DMS 273 (cell line): ENCODE measurements around the gene VTCN1.
A peak's percentile ranks its signal among the peaks of the same experiment; 100 is the strongest.
"Not testable (repeated sequence)": the region's sequence is repeated elsewhere in the genome, so short reads cannot be mapped to it uniquely, and the experiment has no call there.

Source experiments
- DNase-seq: peaks from one replicate; lab custom pipeline; 2025; ENCODE audit not compliant: unreplicated experiment; lab: John Stamatoyannopoulos, UW

Gene VTCN1, protein sequence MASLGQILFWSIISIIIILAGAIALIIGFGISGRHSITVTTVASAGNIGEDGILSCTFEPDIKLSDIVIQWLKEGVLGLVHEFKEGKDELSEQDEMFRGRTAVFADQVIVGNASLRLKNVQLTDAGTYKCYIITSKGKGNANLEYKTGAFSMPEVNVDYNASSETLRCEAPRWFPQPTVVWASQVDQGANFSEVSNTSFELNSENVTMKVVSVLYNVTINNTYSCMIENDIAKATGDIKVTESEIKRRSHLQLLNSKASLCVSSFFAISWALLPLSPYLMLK

DNA sequence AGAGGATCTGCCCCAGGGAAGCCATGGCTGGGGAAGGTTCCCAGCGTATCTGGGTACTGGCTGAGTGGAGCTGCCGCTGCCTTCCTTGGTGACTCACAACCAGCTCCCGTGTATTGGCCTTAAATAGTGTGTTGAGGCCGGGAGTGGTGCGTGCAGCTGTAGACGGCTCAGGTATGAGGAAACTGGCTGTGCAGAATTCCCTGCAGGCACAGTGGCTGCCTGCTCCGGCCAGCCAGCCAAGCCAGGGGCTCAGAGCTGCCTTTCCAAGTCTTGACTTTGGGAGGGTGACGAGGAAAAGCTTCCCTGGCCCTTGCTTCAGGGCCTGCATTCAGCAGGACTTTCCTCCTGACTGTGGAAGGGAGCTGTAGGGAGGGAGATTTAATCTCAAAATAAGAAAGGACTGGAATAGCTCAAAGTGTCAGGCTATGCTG is at the start of gene VTCN1:
Gene VTCN1 (minus strand): TSS at position 97 of the 431 bp plus-strand sequence. CDS start 72 bp downstream, at position 25.
- DNase-seq, result no peak

DNA sequence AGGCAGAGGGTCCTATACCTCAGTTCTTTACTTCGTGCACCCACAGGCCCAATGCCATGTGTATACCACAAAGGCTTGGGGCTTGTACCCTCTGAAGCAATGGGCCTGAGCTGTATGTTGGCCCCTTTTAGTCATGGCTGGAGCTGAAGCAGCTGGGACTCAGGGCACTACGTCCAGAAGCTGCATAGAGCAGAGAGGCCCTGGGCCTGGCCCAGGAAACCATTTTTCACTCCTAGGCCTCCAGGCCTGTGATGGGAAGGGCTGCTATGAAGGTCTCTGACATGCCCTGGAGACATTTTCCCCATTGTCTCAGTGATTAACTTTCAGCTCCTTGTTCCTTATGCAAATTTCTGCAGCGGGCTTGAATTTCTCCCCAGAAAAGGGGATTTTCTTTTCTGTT is 48.1 kb upstream of the VTCN1 start:
- no peak for DNase-seq

DNA sequence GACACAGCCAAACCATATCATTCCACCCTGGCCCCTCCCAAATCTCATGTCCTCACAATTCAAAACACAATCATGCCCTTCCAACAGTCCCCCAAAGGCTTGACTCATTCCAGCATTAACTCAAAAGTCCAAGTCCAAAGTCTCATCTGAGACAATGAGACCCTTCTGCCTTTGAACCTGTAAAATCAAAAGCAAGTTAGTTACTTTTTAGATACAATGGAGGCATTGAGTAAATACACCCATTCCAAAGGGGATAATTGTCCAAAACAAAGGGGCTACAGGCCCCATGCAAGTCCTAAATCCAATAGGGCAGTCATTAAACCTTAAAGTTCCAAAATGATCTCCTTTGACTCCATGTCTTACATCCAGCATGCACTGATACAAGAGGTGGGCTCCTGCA is 47.3 kb upstream of the VTCN1 start:
- DNase-seq, result not testable (repeated sequence)

DNA sequence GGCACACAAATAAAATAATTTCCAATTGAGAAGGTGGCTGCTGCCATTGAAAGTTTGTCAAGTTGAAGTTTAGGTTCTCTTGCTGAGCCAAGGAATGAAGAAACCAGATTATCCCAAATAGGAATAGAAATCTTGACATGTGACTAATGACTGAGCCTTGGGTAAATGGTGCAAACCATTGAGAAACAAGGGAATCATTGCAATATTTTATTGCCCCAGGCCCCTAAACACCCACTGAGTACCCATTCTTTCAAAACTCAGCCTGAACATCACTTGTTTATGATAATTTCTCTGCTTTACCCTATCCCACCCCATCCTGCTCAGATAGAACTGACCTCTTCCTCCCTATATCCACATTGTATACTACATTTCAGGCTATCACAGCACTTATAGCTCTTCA is 46.6 kb upstream of the VTCN1 start:
- DNase-seq, result no peak

DNA sequence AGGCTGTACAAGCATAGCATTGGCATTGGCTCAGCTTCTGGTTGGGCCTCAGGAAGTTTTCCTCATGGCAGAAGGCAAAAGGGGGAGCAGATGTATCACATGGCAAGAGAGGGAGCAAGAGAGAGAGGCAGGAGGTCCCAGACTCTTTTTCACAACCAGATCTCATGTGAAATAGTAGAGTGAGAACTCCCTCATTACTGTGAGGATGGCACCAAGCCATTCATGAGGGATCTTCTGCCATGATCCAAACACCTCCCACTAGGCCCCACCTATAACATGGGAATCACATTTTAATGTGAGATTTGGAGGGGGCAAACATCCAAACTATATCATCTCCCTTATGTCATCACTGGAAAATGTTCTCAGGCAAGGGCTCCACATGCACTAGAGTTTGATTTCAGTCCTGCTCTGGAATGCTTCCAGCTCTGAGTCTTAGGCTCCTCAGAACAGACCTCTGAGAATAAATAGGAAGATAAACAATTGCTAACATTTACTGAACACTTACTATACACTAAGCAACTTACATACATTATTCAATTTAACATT is 39.4 kb upstream of the VTCN1 start:
- peak; percentile 37 for DNase-seq

DNA sequence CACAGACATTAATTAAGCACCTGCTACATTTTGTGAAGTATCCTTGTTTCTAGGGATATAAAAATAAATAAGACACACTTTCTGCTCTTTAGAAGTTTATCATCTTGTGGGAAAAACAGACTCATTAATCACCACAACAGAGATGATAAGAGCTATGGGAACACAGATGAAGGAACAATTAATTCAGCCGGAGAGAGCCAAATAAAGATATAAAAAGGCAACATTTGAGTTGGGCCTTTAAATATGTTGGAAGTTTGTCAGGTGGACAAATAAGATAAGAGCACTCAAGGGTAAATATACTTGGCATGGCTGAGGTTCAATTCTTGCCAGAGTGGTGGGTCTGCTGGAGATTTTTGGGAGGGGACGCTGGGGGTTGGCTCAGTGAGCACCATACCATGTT is 34.2 kb upstream of the VTCN1 start:
- no peak for DNase-seq

DNA sequence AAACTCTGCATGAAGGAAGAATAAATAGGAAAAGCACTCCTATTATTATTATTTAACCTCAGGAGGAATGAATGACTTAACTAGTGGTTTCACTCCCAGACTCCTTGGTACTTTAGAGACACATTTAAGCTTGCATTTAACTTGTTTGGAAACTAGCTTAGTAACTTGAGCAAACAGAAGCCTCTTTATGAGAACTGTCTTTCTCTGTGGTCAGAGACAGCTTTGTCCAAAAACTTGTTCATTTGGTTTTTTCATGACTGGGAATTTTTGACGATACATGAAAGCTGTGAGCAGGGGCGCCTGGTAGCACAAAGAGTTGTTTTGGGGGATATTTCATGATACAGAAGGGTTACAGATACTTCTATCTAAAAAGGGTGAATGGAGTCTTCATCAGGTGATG is 33.6 kb upstream of the VTCN1 start:
- no peak for DNase-seq

DNA sequence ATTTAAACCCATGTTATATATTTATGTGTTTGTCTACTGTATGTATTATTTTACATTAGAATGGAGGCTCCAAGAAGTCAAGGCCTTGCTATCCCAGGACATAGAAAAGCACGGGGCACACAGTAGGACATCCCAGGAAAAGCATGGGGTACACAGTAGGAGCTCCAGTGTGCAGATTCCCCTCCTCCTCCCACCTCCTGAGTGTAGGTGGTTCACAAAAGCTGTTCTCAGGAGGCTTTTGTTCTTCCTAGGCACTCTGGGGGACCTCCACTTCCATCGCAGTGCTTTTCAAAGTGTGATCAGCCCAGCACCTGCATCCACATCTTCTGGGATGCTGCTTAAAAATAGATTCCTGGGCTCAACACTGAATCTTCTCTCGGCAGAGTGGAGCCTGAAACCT is 30.8 kb upstream of the VTCN1 start:
- DNase-seq, result no peak

DNA sequence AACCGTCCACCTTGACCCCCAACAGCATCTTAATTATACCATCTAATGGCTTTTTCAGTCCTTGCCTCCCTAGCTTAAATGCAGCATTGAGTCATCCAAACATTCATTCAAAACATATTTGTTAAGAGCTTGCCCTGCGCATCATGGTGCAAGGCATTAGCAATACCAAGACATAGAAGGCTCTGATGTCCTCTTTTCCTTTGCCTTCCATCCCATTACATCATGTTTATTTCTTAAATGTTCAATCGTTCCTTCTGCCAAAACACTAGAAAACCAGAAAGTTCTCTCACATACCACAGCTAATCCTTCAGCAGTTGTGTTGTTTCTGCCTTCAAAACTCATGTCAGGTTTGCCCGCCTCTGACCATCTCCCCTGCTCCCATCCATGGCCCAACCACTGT is 29.8 kb upstream of the VTCN1 start:
- DNase-seq, result no peak

DNA sequence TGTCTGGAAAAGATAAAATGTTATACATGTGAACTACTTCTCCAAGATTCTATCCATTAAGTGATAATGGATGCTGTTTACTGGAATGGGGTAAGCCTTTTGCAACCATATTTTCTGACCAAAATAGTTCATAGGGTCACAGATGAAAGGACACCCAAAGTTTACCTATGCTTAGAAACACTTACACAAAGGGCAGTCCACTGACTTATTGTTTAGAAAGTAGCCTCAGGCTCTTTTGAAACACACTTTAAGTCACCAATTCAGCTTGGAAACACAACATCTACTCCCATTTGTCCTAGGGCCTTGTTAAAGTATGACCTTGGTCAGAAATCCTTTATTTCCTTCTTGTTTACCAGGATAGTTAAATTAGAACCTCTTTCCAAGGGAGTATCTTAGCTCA is 28.7 kb upstream of the VTCN1 start:
- no peak for DNase-seq

DNA sequence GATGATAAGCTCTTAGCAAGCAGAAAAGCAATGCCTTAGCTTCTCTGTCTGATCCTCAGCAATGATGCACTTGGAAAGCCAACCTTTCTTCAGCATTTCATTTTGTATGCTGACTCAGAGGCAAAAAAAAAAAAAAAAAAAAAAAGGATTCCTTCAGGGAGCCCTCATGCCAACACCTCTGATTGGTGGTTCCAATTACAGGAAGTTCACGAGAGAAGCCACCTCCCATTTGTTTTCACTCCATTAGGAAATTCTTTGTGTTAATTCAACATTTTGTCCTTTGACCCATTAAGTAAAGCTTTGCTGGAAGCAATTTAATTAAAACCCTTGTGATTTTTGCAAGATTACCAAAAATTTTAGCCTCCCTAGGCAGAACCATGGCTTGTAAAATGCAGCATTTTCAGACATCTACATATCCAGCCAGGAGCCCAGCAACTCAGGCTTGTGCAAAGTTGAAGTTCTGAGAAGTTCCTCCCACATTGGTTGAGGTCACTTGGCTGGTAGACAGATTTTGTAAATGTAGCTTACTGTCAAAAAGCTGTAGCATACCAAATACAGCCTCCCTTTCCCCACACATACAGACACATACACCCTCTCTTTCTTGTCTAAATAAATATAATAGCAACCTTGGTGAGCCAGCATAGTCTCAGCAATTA is 27.1 kb upstream of the VTCN1 start:
- DNase-seq, result no peak

DNA sequence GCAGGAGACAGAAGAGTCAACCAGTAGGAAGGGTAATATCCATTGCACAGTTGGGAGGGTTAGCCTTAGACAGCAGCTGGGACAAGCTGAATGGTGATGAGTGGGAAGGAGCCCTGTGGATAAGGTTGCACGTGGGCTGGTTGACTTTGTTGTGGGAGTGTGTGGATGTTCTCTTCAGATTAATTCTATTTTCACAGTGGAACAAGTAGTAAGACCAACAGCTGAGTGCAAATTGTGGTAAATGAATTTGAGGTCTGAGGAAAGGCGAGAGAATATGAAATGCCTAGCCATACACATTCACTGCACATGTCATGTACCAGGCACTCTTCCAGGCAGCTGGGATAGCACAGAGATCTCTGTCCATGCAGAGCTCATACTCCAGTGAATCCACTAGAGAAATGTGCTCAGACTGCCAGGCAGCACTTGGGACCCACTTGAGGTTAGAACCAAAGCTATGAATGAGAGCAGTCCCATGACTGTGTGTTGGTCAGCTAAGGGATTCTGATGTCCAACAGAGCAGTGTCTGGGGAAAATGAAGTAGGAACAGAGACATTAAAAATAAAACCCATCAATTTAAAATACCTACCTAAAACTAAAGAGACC is 25.2 kb upstream of the VTCN1 start:
- no peak for DNase-seq

DNA sequence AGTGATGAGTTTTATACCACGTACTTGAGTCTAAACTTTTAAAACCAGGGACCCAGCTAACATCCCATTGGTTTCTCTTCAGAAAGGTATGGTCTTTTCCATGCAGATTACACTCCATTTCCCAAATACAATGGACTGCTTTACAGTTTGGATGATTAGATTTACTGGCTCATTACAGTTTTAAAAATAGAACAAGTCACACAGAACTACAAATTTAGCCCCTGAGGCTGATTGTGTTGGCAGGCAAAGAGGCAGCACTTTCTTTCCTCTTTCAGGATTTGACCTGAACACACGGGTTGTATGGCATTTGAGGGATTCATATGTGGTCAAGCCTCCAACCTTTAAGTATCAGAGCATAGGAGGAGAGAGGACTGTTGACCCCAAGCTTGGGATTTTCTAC is 21.8 kb upstream of the VTCN1 start:
- DNase-seq, result no peak

DNA sequence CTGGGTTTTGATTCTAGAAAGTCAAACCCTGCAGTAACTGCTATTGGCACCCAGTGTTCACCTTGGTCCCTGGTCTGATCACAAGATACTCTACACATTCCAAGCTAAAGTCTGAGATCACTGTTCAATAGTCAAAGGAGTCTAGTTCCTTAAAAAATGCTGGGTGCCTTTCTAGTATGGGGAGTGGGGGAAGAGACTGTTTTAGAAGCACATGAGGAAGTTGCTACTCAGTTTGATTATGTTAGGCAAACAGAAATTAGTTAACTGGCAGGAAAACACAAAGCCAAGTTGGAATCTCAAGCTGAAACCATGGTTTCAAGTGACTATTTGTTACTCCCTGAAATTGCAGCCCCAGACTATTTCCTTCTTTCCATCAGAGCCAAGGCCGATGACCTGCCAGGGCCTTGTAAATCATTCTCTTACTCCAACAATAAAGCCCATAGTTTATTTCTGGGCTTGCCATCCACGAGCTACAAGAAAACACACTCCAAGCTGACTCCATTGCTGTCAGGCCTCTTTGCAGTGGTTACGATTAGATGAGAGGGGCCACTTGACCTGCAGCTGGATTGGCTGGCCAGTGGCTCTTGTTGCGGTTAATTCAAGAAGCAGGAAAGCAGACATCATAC is 21.1 kb upstream of the VTCN1 start:
- no peak for DNase-seq

DNA sequence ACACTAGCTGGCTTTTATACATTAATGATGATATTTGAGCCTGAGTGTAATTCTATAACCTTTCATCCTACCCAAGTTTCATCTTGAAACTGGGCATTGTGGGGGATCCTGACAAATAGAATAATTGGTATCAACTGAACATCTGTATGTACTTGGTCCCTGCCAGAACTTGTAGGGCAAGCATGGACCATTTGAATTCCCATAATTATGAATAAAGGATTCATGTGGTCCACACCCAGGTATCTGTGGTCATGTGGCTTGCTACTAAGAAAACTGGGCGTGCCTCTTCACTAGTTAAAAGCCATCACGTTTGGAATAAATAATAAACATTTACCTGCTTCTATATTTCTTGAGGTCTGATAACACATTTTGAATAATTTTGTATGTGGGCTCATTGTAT is 20.6 kb upstream of the VTCN1 start:
- no peak for DNase-seq

DNA sequence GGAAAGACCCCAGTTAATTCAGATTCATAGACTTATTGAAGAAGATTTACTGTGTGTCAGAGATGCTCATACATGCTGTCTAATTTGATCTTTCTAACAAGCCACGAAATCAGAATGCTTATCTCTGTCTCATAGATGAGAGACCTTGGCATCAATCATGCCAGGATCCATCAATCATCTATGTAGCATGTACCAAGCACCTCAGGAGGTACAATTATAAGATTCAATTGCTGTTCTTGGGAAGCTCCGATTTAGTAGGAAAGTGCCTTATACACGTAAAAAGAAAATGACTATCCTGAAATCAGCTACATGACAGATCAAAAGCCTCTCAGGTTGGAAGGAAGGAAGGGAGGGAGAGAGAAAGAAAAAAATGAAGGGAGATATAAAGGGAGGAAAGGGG is 18.5 kb upstream of the VTCN1 start:
- DNase-seq, result no peak

DNA sequence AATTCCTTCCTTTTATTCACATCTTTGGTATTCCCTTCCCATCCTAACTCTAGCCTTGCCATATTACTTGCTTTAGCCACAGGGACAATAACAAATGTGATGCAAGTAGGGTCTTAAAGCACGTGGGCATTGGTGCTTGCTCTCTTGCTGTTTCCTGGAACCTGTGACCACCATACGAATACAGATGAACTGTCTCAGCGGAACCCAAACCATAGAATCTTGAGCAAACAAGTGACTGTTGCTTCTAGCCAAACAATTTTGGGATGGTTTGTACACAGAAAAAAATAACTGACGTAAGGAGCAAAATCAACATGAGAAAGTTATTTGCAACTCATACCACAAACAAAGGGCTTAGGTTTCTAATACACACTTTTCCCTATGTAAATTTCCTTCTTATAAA is 15.2 kb upstream of the VTCN1 start:
- DNase-seq, result no peak

DNA sequence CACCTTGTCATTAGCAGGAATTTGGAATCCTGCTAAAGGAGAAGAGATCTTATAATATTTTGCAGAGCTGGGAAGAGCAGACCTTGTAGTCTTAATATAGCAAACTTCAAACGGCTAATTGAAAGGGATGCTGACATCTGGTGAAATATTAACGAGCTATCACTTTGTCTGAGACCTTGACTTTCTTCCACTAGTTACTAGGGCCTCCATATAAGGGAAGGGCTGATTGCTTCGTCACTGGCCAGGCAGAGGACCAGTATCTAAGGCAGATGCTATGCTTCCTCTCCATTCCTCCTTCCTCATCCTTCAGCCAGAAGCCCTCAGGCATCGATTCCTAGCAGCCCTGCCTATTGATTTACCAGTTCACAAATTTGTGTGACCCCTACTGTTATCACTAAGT is 6.0 kb upstream of the VTCN1 start:
- peak; percentile 69 for DNase-seq

DNA sequence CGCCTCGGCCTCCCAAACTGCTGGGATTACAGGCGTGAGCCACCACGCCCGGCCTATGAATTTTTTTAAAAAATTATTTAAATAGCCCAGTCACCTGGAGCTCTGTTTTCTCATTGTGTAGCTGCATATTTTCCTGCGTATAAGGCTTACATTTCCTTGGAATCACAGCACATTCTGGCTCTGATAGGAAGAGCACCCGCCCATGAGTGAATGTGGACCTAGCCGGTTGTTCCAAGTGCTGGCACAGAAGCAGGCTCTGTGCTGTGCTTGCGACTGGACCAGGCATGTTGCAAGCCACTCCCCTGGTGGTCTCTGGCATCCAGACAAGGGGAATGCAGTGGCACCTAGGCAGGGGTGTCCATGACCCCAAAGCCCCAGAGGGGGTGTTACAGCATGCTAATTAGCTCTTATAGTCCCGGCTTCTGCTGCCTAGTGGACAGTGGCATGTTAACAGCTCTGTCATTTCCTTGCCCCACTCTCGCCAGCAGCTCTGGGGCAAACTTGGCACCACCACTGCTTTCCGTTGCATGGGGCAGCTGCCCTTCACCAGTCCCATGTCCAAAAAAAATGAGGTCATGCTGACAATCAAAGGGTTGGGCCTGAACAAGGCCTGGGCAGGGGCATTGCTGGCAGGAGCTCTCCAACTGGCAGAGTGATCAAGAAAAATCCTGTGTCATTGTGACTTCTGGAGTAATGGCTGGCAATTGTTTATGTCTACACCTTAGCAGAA is 5.2 kb upstream of the VTCN1 start:
- DNase-seq, result peak; percentile 63

DNA sequence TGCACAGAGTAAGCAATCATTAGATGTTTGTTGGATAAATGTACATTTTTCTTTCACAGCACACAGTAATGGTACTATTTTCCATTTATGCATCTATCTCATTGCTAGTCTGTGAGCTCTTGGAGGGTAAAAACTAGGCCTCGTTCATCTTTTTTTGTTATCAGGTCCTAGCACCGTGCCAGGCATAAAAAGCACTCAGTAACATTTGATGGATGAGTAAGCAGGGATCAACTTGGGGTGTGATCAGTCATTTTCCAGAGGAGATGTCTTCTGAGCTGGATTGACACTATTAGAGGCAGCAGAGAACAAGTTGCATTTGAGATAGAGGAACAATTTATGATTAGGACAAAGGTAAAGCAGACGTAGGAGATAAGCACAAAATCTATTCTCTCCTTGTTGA is 4.3 kb upstream of the VTCN1 start:
- DNase-seq, result no peak

DNA sequence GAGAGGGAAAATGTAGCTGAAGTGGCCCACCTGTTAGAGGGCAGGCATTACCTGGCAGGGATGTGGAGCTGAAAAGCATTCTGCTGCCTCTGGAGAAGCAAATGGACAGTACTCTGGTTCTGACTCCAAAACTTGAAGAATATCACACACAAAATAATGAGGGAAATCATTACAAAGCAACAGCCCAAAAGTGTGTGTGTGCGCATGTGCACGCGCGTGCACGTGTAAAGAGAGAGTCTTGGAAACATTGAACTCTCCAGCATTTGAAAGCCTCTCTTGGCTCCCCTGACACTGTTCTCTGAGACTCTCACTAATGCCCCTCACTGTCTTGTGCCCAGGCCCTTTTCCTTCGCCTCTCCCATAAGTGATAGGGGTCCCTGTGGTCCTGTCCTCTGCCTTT is 2.3 kb upstream of the VTCN1 start:
- DNase-seq, result no peak
